Brain microvascular endothelial cell (primary cell): ENCODE measurements around the gene BARHL2.

Source experiments
- DNase-seq: peaks from one replicate; pipeline ENCODE4 v3.0.0-alpha.2; 2020
- H3K27ac ChIP-seq: fragments of 250-450 bp; sonication (Bioruptor Pico); 2 replicates; pipeline ENCODE4 v1.5.1; 2020; ENCODE audit warnings: mild to moderate bottlenecking, moderate library complexity
- H3K27me3 ChIP-seq: fragments of 250-450 bp; sonication (Bioruptor Pico); replicated peaks from 2 replicates; pipeline ENCODE4 v1.5.1; 2020; ENCODE audit warnings: mild to moderate bottlenecking
- H3K36me3 ChIP-seq: fragments of 250-450 bp; sonication (Bioruptor Pico); replicated peaks from 2 replicates; pipeline ENCODE4 v1.5.1; 2020; ENCODE audit warnings: mild to moderate bottlenecking
- H3K4me3 ChIP-seq: 2 replicates; pipeline ENCODE4 v1.5.1; 2011; ENCODE audit warnings: low read depth, mild to moderate bottlenecking, control low read depth, low read length, moderate library complexity
- CTCF ChIP-seq: IDR thresholded peaks from 2 replicates; pipeline ENCODE4 v1.5.1; 2011; ENCODE audit warnings: low read depth, mild to moderate bottlenecking, moderate library complexity, low read length, control low read depth, inconsistent platforms; ENCODE audit errors: missing control alignments
- in situ Hi-C: cut with HindIII; loops from 2 replicates; pipeline ENCODE4 v1.10.0; 2017; ENCODE audit warnings: low sequenced_read_pairs, low pct_ligation_motif_present

Gene BARHL2

GRCh38 chr1:90730243-90731022, 13.3 kb upstream of the BARHL2 start:
- H3K27ac ChIP-seq, result no peak overlapping the region
- H3K4me3 ChIP-seq, result no peak overlapping the region
- DNase-seq, result no peak
- peaks cover 74% of the 10 kb centered on the region for H3K27me3 ChIP-seq
- TF ChIP-seq CTCF, result no peak
- in situ Hi-C loops, result no loop called here
- H3K36me3 ChIP-seq, result no peaks in the 10 kb centered on the region

DNA sequence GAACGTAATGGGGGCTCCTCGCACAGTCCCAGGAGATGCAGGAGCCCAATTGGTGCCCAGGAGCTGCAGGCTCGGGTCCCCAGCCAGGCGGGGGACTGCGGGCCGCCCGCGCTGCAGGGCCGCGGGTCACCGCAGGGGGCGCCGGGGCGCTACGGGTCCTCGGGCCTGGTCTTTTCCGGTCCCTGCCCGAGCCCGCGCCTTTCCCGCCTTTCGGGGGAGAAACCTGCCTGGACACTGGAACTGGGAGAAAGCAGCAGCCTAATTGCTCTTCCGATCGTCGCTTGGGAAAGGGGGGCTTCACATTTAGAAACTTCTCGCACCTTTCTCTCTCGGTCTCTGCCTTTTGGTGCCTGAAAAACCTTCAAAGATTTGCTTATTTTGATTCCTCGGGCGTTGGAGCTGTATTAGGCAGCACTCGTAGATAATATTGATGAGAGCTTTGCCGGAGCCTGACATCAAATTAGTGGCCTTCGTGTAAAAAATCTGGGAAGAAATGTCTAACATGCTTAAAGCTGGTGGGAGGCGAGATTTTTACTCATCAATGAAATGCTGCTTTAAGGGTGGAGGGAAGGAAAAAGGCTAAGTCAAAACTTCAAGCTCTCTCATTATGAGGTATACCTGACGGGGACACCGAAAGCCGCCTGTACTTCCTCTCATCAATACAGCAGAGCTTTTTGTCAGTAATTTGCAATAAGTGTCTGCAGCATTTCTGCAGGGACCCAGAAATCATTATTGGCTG, 12.6 kb upstream of the BARHL2 start:
- no peak overlapping the region for H3K27ac ChIP-seq
- no peaks in the 10 kb centered on the region for H3K36me3 ChIP-seq
- in situ Hi-C loops, result no loop called here
- no peak for DNase-seq
- peak; percentile 33 for TF ChIP-seq CTCF
- H3K4me3 ChIP-seq, result no peak overlapping the region
- H3K27me3 ChIP-seq, result peaks cover 82% of the 10 kb centered on the region

DNA sequence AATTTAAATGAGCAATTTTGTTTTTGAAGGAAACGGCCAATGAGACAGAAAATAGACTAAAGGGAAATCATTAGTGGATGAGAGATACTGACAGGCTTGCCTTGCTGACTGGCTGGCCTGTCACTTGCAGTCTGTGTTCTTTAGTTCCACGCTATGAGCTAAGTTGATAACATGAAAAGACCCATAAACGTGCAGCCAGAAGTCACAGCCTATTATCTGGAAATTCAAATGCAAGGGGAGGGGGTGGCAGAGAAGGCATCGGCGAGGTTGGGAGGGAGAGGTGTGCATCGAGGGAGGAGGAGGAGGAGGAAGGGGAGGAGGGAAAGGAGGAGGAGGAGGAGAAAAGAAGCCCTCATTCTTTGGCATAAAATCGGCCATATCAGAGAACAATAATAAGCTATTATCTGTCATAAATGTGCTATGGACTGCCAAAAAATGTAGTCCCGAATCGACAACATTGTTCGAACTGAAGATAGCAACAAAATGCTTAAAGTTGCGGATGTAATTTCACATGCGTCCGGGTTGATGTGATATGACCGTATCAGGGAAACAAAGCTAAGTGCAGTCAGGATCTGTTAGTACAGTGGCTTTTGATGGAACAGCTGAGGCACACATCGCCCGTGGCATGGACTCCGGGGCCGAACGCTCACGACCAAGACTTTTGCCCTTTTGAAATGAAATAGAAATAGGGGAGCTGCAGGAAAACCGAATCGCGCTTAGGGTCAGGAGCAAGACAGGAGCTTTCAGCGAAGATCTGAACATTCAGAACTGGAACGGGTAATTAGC, 11.6 kb upstream of the BARHL2 start:
- no peak for TF ChIP-seq CTCF
- H3K27ac ChIP-seq, result no peak overlapping the region
- no peak for DNase-seq
- H3K36me3 ChIP-seq, result no peaks in the 10 kb centered on the region
- H3K27me3 ChIP-seq, result peaks cover 90% of the 10 kb centered on the region
- no peak overlapping the region for H3K4me3 ChIP-seq
- in situ Hi-C loops, result no loop called here

- DNase-seq, result no peak
- TF ChIP-seq CTCF, result no peak
- in situ Hi-C loops, result no loop called here
- Histone ChIP-seq H3K36me3 (no peaks in the 10 kb centered on the region), H3K27ac (no peak overlapping the region), H3K4me3 (no peak overlapping the region), H3K27me3 (peaks cover 95% of the 10 kb centered on the region)
These were observed 10.9 kb upstream of the BARHL2 start for GRCh38 chr1:90727917-90728501.

DNA sequence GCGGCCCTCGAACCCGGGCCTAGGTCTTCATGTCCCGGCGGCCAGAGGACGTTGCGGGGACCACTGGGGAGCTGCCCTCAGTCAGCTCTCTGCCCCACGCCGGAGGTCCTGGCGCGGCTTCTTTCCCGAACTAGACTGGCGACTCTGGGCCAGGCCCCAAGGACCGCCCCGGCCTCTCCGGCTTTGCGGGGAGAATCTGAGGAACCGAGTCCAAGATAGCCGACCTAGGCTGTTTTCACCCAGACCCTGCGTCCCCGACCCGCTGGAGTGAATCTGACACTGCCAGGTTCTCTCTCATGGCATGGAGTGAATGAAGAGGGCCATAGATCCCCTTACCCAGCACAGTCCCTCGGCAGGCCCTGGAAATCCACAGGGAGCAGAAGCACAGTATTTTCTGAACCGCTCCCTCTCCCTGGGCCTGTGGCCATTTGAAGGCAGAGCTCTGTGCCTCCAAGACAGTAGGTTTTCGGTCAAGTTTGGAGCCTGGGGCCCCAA, 9.9 kb upstream of the BARHL2 start:
- Histone ChIP-seq H3K4me3 (no peak overlapping the region), H3K27ac (no peak overlapping the region), H3K27me3 (peaks cover 99% of the 10 kb centered on the region), H3K36me3 (no peaks in the 10 kb centered on the region)
- in situ Hi-C loops, result no loop called here
- DNase-seq, result no peak
- TF ChIP-seq CTCF, result no peak
